HG02642 (cell line): ENCODE measurements around the gene IFNK.

ENCODE experiments used
- ATAC-seq: cut with Tn5 transposase; IDR thresholded peaks from one replicate; pipeline ENCODE4 v1.9.1; 2021; ENCODE audit warnings: mild to moderate bottlenecking; ENCODE audit not compliant: unreplicated experiment, poor library complexity

The IFNK gene

GRCh38 chr9:27571011-27571410 is 46.9 kb downstream of the IFNK start:
- no peak for ATAC-seq

- ATAC-seq: no peak
Measured at GRCh38 chr9:27572061-27572460, 48.0 kb downstream of the IFNK start.

- peak; percentile 28 for ATAC-seq
Measured at GRCh38 chr9:27572566-27572917, 48.5 kb downstream of the IFNK start.

- ATAC-seq: peak; percentile 70
Measured at GRCh38 chr9:27572918-27573633, 49.0 kb downstream of the IFNK start, which contains the start of gene C9orf72. Gene C9orf72 (minus strand): TSS chr9:27573481. CDS start chr9:27567120, 6,361 bp downstream.

GRCh38 chr9:27573634-27574590 is 49.8 kb downstream of the IFNK start:
- ATAC-seq: peak; percentile 91
